ENCODE data around the gene GALNT15. TPM values are rescaled to one million over a fixed set of nuclear protein-coding genes. Genes with fewer than 3 reads are reported as not detected.

GALNT15 gene
- polyA plus RNA-seq, 1 experiment = 27.9 TPM

DNA sequence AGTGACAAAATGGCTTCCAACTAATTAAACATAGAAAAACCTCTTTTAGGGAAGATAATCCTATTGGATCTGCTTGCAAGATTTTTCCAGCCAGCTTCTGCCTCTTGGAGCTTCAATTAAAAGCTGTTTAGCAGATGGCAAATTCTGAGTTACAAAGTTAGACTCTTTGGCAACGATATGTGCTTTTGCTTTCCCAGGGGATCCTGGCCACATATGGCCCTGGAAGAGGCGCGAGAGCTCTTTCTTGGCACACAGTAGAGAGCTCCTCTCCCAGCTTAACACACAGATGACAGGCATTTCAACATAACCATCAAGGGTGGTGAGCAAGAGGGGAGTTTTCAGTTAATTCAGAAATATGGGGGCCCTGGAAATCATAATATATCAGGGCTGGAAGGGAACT is 41.6 kb upstream of the GALNT15 start:
- CTCF ChIA-PET = interaction anchor here (0.5 to 1.4 kb wide), 2 partner anchors 17 to 84 kb away, joined by 3 to 4 read pairs; no protein-coding TSS in a partner anchor
- no peak for DNase-seq (ENCODE audit: low read depth, low spot score)
- Histone ChIP-seq H3K4me3 (ENCODE audit: low read depth, low read length) (no peak overlapping the region), H3K27me3 (ENCODE audit: control insufficient read depth, insufficient read depth, low read length) (no peaks in the 10 kb centered on the region), H3K9me3 (ENCODE audit: control insufficient read depth, insufficient read depth, low read length) (peaks cover 7% of the 10 kb centered on the region), H3K27ac (ENCODE audit: low read depth, low read length) (no peak overlapping the region)
- TF ChIP-seq, protein P1, sequence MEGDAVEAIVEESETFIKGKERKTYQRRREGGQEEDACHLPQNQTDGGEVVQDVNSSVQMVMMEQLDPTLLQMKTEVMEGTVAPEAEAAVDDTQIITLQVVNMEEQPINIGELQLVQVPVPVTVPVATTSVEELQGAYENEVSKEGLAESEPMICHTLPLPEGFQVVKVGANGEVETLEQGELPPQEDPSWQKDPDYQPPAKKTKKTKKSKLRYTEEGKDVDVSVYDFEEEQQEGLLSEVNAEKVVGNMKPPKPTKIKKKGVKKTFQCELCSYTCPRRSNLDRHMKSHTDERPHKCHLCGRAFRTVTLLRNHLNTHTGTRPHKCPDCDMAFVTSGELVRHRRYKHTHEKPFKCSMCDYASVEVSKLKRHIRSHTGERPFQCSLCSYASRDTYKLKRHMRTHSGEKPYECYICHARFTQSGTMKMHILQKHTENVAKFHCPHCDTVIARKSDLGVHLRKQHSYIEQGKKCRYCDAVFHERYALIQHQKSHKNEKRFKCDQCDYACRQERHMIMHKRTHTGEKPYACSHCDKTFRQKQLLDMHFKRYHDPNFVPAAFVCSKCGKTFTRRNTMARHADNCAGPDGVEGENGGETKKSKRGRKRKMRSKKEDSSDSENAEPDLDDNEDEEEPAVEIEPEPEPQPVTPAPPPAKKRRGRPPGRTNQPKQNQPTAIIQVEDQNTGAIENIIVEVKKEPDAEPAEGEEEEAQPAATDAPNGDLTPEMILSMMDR (IDR thresholded peaks at IDR 0.05; ENCODE audit: low read depth, low read length) = no peak
- POLR2A ChIA-PET = no interaction called here

DNA sequence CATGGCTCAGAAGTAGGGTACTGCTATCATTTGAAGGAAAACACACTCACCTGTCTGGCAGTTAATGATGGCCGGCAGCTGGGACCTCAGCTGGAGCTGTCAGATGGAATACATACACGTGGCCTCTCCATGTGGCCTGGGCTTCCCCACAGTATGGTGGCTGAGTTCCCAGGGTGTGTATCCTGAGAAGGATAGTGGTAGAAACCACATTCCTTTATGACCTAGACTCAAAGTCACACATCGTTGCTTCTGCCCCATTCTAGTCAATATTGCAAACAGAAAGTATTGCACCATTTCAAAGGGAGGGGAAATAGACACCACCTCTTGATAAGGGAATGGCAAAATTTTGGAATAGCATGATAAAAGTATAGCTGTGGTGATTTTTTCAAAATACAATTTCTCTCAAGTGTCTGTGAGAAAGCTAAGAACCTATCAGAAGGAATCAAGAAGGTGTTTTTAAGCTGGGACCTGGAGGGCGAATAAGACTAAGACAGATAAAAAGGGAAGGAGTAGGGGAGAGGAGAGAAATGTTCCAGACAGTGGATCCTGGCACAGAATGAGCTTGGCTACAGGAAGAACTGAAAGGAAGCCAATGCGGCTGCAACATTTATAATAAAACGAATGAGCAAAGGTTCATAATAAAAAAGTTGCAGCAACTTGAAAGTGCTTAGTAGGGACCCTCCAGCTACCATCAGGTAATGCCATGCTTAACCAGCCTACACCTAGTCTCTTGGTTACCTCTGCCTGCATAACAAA is 40.1 kb upstream of the GALNT15 start:
- H3K27me3 ChIP-seq (ENCODE audit: control insufficient read depth, insufficient read depth, low read length) = no peaks in the 10 kb centered on the region
- POLR2A ChIA-PET = interaction anchor here (1.4 kb wide), 1 partner anchor 14 kb away, joined by 4 read pairs; no protein-coding TSS in a partner anchor
- no peak overlapping the region for H3K4me3 ChIP-seq (ENCODE audit: low read depth, low read length)
- DNase-seq (ENCODE audit: low read depth, low spot score) = no peak
- TF ChIP-seq, protein P1 (IDR thresholded peaks at IDR 0.05; ENCODE audit: low read depth, low read length) = no peak
- no peak overlapping the region for H3K27ac ChIP-seq (ENCODE audit: low read depth, low read length)
- H3K9me3 ChIP-seq (ENCODE audit: control insufficient read depth, insufficient read depth, low read length) = peaks cover 7% of the 10 kb centered on the region
- CTCF ChIA-PET = interaction anchor here (0.5 to 1.5 kb wide), 4 partner anchors 44 to 85 kb away, joined by 3 to 7 read pairs (median 4); no protein-coding TSS in a partner anchor

DNA sequence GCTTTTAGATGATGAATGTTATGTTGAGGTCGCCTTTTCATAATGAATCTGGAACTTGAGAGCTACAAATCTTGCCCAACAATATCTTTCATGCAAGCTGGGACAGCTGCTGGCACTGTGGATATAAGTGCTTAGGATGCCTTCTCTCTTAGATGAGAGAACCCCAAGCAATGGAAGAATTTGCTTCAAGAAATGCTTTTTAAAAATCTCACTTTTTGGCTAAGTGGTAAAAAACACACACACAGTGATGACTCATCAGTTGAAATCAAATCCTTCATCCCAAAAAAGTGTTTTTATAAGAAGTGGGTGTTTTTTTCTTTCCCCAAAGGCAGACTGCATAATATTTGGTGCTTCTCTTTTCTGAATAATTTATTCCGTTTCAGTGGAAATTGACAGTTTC is 38.4 kb upstream of the GALNT15 start:
- Histone ChIP-seq H3K4me3 (ENCODE audit: low read depth, low read length) (no peak overlapping the region), H3K27ac (ENCODE audit: low read depth, low read length) (peak overlapping the region; percentile 58), H3K27me3 (ENCODE audit: control insufficient read depth, insufficient read depth, low read length) (no peaks in the 10 kb centered on the region), H3K9me3 (ENCODE audit: control insufficient read depth, insufficient read depth, low read length) (peaks cover 7% of the 10 kb centered on the region)
- DNase-seq (ENCODE audit: low read depth, low spot score) = no peak
- TF ChIP-seq, protein P1 (IDR thresholded peaks at IDR 0.05; ENCODE audit: low read depth, low read length) = no peak
- ChIA-PET CTCF (interaction anchor here (0.9 to 1.0 kb wide), 2 partner anchors 42 to 87 kb away, joined by 3 to 4 read pairs; no protein-coding TSS in a partner anchor), POLR2A (interaction anchor here (0.5 to 1.8 kb wide), 3 partner anchors 10 to 38 kb away, joined by 3 to 6 read pairs (median 5); partner anchors contain the start of gene GALNT15)

DNA sequence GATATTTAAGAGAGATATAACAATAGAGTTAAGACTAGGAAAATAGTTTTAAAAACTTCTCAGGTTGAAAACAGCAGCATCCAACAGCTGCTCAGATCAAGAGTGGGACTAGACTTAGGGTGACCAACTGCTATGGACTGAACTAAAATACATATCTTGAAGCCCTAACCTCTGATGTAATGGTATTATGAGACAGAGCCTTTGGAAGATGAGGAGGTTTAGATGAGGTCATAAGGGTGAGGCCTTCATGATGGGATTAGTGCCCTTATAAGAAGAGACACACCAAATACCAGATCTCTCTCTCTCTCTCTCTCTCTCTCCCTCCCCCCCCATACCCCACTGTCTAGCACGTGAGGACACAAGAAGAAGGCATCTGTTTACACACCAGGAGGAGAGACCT is 37.4 kb upstream of the GALNT15 start:
- ChIA-PET CTCF (no interaction called here), POLR2A (interaction anchor here (1.8 kb wide), 1 partner anchor 37 kb away, joined by 6 read pairs; the partner anchor contains the start of gene GALNT15)
- no peaks in the 10 kb centered on the region for H3K27me3 ChIP-seq (ENCODE audit: control insufficient read depth, insufficient read depth, low read length)
- H3K27ac ChIP-seq (ENCODE audit: low read depth, low read length) = no peak overlapping the region
- no peak for DNase-seq (ENCODE audit: low read depth, low spot score)
- TF ChIP-seq, protein P1 (IDR thresholded peaks at IDR 0.05; ENCODE audit: low read depth, low read length) = no peak
- H3K4me3 ChIP-seq (ENCODE audit: low read depth, low read length) = no peak overlapping the region
- peaks cover 7% of the 10 kb centered on the region for H3K9me3 ChIP-seq (ENCODE audit: control insufficient read depth, insufficient read depth, low read length)

DNA sequence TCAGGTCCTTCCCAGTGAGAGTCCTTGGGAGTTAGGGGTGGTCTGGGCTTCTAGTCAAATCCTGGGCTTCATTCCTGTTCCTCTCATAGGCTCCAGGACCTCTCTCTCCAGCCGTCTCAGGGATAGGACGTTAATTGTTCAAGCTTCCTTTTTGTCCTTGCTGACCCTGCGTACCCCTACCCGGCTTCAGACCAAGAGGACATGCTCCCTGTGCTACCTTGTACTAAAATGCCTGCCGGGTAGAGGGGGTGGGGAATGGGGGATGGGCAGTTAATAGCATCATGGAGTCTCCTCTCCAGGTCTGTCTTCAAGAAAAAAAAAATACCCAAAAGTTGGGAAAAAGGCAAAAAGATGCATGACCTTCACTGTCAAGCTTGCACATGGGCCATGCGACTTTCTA is 36.5 kb upstream of the GALNT15 start:
- ChIA-PET CTCF (no interaction called here), POLR2A (no interaction called here)
- Histone ChIP-seq H3K4me3 (ENCODE audit: low read depth, low read length) (no peak overlapping the region), H3K9me3 (ENCODE audit: control insufficient read depth, insufficient read depth, low read length) (peaks cover 7% of the 10 kb centered on the region), H3K27ac (ENCODE audit: low read depth, low read length) (no peak overlapping the region), H3K27me3 (ENCODE audit: control insufficient read depth, insufficient read depth, low read length) (no peaks in the 10 kb centered on the region)
- TF ChIP-seq, protein P1 (IDR thresholded peaks at IDR 0.05; ENCODE audit: low read depth, low read length) = no peak
- DNase-seq (ENCODE audit: low read depth, low spot score) = no peak
